ENCODE measurements around the gene RPLP1.
A peak's percentile ranks its signal among the peaks of the same experiment; 100 is the strongest.

The RPLP1 gene

DNA sequence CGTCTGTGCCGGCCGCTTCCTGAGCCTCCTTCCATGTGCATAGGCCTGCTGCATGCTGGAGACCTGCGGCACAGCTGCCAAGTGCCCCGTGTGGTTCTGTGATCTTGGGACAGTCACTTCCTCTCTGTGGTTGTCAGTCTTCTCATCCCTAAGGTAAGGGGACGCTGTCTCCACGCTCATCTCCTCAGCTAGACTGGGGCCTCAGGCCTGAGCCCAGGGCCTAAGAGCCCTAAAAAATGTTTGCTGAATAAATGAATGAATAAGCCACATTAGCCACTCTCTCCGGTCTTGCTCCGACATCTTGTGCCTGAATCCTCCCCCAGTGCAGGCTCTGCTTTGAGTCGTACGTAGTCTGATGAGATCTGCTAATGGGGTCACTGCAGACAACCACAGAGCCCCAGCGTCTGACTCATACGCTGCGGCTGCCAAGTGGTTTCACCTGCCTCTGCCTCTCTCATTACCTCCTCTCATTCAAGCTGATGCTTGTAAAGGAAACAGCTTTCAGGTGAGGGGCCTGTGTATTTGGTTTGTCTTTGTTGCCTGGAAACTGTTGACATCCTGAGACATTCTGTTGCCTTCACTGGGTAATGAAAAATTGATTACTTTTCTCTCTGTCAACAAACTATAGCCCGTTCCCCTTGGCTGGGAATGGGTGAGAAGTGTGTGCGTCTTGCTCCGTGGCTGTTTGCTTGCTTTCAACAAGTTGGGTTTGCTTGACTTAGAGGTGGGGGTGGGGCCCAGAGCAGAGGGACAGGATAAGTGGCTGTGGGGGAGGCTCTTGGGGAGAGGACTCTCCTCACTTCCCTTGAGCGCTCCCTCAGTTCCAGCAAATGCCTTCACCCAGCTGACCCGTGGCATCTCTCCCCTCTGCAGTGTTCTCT is 15.9 kb downstream of the RPLP1 start:
- peak overlapping the region; percentile 31 for H3K4me3 ChIP-seq (ENCODE audit: low read length)
- H2AFZ ChIP-seq (ENCODE audit: low read depth, low read length), result peak overlapping the region; percentile 75
- H3K4me1 ChIP-seq (ENCODE audit: low read length), result peaks cover 31% of the 10 kb centered on the region
- H3K27me3 ChIP-seq (ENCODE audit: low read depth, low read length), result no peaks in the 10 kb centered on the region
- no peaks in the 10 kb centered on the region for H3K79me2 ChIP-seq (ENCODE audit: low read length)
- H3K9me3 ChIP-seq (ENCODE audit: insufficient read depth, low read length), result no peaks in the 10 kb centered on the region
- no peaks in the 10 kb centered on the region for H3K36me3 ChIP-seq (replicated peaks; ENCODE audit: low read depth, low read length)
- no peaks in the 10 kb centered on the region for H4K20me1 ChIP-seq (ENCODE audit: insufficient read depth, low read length)
- TF ChIP-seq EZH2phosphoT487 (IDR thresholded peaks at IDR 0.05; ENCODE audit: low read depth), result no peak
- TF ChIP-seq, protein P1, sequence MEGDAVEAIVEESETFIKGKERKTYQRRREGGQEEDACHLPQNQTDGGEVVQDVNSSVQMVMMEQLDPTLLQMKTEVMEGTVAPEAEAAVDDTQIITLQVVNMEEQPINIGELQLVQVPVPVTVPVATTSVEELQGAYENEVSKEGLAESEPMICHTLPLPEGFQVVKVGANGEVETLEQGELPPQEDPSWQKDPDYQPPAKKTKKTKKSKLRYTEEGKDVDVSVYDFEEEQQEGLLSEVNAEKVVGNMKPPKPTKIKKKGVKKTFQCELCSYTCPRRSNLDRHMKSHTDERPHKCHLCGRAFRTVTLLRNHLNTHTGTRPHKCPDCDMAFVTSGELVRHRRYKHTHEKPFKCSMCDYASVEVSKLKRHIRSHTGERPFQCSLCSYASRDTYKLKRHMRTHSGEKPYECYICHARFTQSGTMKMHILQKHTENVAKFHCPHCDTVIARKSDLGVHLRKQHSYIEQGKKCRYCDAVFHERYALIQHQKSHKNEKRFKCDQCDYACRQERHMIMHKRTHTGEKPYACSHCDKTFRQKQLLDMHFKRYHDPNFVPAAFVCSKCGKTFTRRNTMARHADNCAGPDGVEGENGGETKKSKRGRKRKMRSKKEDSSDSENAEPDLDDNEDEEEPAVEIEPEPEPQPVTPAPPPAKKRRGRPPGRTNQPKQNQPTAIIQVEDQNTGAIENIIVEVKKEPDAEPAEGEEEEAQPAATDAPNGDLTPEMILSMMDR (IDR thresholded peaks at IDR 0.05; ENCODE audit: low read depth, low read length), result no peak
- peak overlapping the region; percentile 66 for H3K27ac ChIP-seq (ENCODE audit: low read length)
- peak overlapping the region; percentile 64 for H3K4me2 ChIP-seq (ENCODE audit: low read length)
- peak overlapping the region; percentile 20; the same call in 1 of the 2 replicates for H3K9ac ChIP-seq (ENCODE audit: low read length)

DNA sequence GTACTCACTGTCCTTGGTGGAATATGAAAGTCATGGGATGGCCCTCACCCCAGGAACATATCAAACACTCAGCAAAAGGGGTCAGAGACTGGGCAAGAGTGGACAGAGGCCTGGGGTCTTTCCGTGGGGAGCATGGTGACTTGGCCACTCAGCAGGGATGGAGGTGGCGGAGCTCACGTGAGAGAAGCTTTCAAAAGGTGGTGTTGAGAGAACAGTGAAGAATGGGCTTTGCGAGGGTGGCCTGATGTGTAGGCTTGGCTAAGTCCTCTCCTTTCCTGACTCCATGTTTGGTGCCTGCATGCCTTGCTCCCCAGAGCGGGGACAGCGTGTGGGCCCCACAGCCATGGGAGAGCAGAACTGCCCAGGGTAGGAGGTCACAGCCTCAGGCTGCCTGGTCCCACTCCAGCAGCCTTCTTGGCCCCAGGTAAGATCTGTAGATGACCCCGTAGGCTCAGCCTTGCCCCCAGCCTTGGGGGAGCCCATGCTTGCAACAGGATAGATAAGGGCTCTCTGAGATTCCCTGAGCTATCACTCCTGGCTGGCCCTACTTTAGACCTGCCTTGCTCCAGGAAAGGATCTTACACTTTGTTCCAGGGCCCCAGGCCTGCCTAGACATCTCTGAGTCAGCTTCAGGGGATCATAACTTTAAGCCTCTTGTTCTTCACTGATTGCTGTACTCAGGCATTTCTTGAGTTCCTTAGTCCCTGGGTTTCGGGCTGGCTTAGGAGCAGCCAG is 17.0 kb downstream of the RPLP1 start:
- Histone ChIP-seq H3K9me3 (ENCODE audit: insufficient read depth, low read length) (no peaks in the 10 kb centered on the region), H3K27me3 (ENCODE audit: low read depth, low read length) (no peaks in the 10 kb centered on the region; the same call in 1 of the 2 replicates), H3K4me2 (ENCODE audit: low read length) (no peak overlapping the region), H3K9ac (ENCODE audit: low read length) (no peak overlapping the region), H4K20me1 (ENCODE audit: insufficient read depth, low read length) (no peaks in the 10 kb centered on the region), H3K4me1 (ENCODE audit: low read length) (peaks cover 31% of the 10 kb centered on the region), H2AFZ (ENCODE audit: low read depth, low read length) (no peak overlapping the region), H3K4me3 (ENCODE audit: low read length) (no peak overlapping the region), H3K36me3 (replicated peaks; ENCODE audit: low read depth, low read length) (no peaks in the 10 kb centered on the region), H3K79me2 (ENCODE audit: low read length) (no peaks in the 10 kb centered on the region), H3K27ac (ENCODE audit: low read length) (no peak overlapping the region)
- TF ChIP-seq EZH2phosphoT487 (IDR thresholded peaks at IDR 0.05; ENCODE audit: low read depth), result no peak
- TF ChIP-seq, protein P1 (IDR thresholded peaks at IDR 0.05; ENCODE audit: low read depth, low read length), result no peak

DNA sequence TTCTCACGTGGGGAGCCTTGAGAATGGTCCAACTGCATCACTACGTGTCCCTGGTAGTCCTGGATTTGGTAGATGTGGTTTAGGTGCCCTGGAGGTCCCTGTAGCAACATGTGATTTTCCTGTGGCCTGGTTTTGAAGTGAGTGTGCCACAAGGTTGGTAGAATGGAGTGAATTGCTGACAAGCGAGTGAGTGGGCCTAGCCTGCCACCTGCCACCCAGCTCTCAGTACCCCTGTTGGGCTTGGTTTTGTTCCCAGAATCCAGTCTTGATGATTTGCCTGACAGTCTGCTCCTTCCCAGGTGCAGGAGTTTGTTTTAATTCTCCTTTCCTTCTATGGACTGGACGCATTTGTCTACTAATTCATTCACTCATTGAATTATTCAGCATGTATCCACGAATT is 19.4 kb downstream of the RPLP1 start:
- H3K27ac ChIP-seq (ENCODE audit: low read length), result no peak overlapping the region
- H3K36me3 ChIP-seq (replicated peaks; ENCODE audit: low read depth, low read length), result no peaks in the 10 kb centered on the region
- peaks cover 5% of the 10 kb centered on the region; the same call in 1 of the 2 replicates for H3K27me3 ChIP-seq (ENCODE audit: low read depth, low read length)
- no peak overlapping the region for H3K9ac ChIP-seq (ENCODE audit: low read length)
- no peaks in the 10 kb centered on the region for H3K9me3 ChIP-seq (ENCODE audit: insufficient read depth, low read length)
- TF ChIP-seq, protein P1 (IDR thresholded peaks at IDR 0.05; ENCODE audit: low read depth, low read length), result no peak
- no peak for TF ChIP-seq EZH2phosphoT487 (IDR thresholded peaks at IDR 0.05; ENCODE audit: low read depth)
- no peaks in the 10 kb centered on the region for H3K79me2 ChIP-seq (ENCODE audit: low read length)
- peaks cover 23% of the 10 kb centered on the region for H3K4me1 ChIP-seq (ENCODE audit: low read length)
- no peak overlapping the region for H2AFZ ChIP-seq (ENCODE audit: low read depth, low read length)
- H3K4me3 ChIP-seq (ENCODE audit: low read length), result no peak overlapping the region
- H3K4me2 ChIP-seq (ENCODE audit: low read length), result no peak overlapping the region
- no peaks in the 10 kb centered on the region for H4K20me1 ChIP-seq (ENCODE audit: insufficient read depth, low read length)

DNA sequence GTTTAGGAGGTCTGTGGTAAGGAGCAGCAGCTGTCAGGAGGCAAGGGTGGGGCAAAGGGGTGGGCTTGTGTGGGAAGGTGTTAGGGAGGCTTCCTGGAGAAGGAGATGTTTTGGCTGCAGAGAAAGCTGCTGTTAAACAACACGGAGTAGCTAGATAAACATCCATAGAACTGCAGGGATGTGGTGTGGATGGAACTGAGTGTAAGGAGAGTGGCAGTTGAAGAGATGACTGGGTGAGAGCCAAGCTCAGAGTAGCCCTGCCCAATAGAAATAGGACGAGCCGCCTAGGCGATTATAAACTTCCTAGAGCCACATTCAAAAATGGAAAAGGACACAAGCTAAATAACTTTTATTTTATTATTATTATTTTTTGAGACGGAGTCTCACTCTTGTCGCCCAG is 19.9 kb downstream of the RPLP1 start:
- no peaks in the 10 kb centered on the region for H4K20me1 ChIP-seq (ENCODE audit: insufficient read depth, low read length)

More for the DNA sequence above, 19.9 kb downstream of the RPLP1 start:
- H3K4me1 ChIP-seq (ENCODE audit: low read length), result peaks cover 19% of the 10 kb centered on the region
- H2AFZ ChIP-seq (ENCODE audit: low read depth, low read length), result no peak overlapping the region
- no peaks in the 10 kb centered on the region for H3K79me2 ChIP-seq (ENCODE audit: low read length)
- no peak overlapping the region for H3K9ac ChIP-seq (ENCODE audit: low read length)
- H3K4me3 ChIP-seq (ENCODE audit: low read length), result no peak overlapping the region
- H3K9me3 ChIP-seq (ENCODE audit: insufficient read depth, low read length), result no peaks in the 10 kb centered on the region
- no peaks in the 10 kb centered on the region for H3K36me3 ChIP-seq (replicated peaks; ENCODE audit: low read depth, low read length)
- no peak overlapping the region for H3K27ac ChIP-seq (ENCODE audit: low read length)
- TF ChIP-seq EZH2phosphoT487 (IDR thresholded peaks at IDR 0.05; ENCODE audit: low read depth), result no peak
- TF ChIP-seq, protein P1 (IDR thresholded peaks at IDR 0.05; ENCODE audit: low read depth, low read length), result no peak
- peaks cover 5% of the 10 kb centered on the region; the same call in 1 of the 2 replicates for H3K27me3 ChIP-seq (ENCODE audit: low read depth, low read length)
- H3K4me2 ChIP-seq (ENCODE audit: low read length), result no peak overlapping the region
